Mononuclear cell (primary cell): ENCODE data around the gene MT1B. TPM values are rescaled to one million over a fixed set of nuclear protein-coding genes. Genes with fewer than 3 reads are reported as not detected.

Source experiments
- H3K27me3 ChIP-seq: 2 replicates; pipeline ENCODE4 v1.6.0; 2011; ENCODE audit warnings: low read length, control low read depth; ENCODE audit not compliant: insufficient read depth
- H3K4me1 ChIP-seq: 2 replicates; pipeline ENCODE4 v1.5.1; 2011; ENCODE audit warnings: mild to moderate bottlenecking, low read length, control low read depth; ENCODE audit not compliant: insufficient read depth
- H3K4me3 ChIP-seq: 2 replicates; pipeline ENCODE4 v1.5.1; 2011; ENCODE audit warnings: mild to moderate bottlenecking, low read length, moderate library complexity
- H3K9me3 ChIP-seq: 2 replicates; pipeline ENCODE4 v1.5.1; 2011; ENCODE audit warnings: low read depth, mild to moderate bottlenecking, control low read depth, low read length
- total RNA-seq: library from RNA; depleted of rRNA; stranded (reverse); fragments of >200 nt; gene quantifications from one replicate; pipeline ENCODE4 v1.2.3, GENCODE V29; 2012

MT1B gene
- total RNA-seq, 1 donor = not detected

- H3K9me3 ChIP-seq = no peaks in the 10 kb centered on the region
- H3K27me3 ChIP-seq = peaks cover 94% of the 10 kb centered on the region
- peaks cover 32% of the 10 kb centered on the region for H3K4me1 ChIP-seq
- no peak overlapping the region for H3K4me3 ChIP-seq
Measured at GRCh38 chr16:56640076-56640475, 11.6 kb upstream of the MT1B start.

DNA sequence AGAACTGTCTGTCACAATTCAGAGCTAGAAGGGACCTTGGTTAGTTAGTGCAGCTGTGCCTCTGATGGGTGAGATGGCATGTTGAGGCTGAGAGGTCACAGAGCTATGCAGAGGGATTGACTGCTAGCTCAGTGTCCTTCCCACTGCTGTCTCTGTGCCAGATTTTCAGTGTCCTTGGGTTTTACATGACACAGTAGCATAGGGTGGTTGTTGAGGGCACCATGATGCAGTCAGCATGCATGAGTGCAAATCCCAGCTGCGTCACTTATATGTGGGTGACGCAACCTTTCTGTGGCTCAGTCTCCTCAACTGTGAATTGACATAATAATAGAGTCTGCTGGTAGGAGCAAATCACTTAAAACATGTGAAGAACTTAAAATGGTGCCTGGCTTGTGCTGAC, 10.5 kb upstream of the MT1B start:
- H3K9me3 ChIP-seq = no peaks in the 10 kb centered on the region
- H3K27me3 ChIP-seq = peaks cover 93% of the 10 kb centered on the region
- no peak overlapping the region for H3K4me3 ChIP-seq
- H3K4me1 ChIP-seq = peaks cover 27% of the 10 kb centered on the region

DNA sequence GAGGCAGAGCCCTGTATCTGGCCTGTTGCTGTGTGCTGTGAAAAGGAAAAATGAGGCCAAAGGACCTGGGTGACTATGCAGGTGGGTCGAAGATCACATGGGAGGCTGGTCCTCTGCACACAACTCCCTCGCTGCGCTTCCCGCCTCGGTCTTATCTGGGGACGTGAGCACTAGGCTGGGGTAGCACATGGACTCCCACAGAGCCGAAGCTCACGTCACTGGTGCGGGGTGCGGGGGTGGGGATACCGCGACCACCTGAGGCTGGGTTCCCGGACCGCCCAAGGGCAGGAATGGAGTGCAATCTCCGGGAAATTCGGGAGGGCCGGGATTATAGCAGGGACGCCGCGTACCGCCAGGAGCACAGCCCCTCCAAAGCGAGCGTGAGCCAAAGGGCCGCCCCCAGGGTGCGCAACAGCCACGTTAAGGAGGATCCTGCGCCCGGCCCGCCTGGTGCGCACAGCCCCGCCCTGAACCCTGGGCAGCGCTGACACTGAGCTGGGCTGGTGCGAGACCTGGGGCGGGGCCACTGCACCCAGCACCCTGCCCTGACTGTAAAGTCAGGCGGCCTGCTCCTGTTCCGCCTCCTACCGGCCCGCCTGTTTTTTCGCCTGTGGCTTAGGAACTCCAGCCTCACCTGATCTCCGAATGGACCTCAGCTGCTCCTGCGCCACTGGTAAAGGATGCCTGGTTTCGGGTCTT, 8.5 kb upstream of the MT1B start:
- Histone ChIP-seq H3K4me1 (peaks cover 22% of the 10 kb centered on the region), H3K27me3 (peaks cover 87% of the 10 kb centered on the region), H3K4me3 (no peak overlapping the region), H3K9me3 (no peaks in the 10 kb centered on the region)

- Histone ChIP-seq H3K4me1 (peaks cover 17% of the 10 kb centered on the region), H3K4me3 (no peak overlapping the region), H3K27me3 (peaks cover 87% of the 10 kb centered on the region), H3K9me3 (no peaks in the 10 kb centered on the region)
Measured at GRCh38 chr16:56643833-56644232, 7.9 kb upstream of the MT1B start.

GRCh38 chr16:56645311-56645710, 6.4 kb upstream of the MT1B start:
- Histone ChIP-seq H3K27me3 (peaks cover 83% of the 10 kb centered on the region), H3K9me3 (no peaks in the 10 kb centered on the region), H3K4me1 (peaks cover 17% of the 10 kb centered on the region), H3K4me3 (no peak overlapping the region)

DNA sequence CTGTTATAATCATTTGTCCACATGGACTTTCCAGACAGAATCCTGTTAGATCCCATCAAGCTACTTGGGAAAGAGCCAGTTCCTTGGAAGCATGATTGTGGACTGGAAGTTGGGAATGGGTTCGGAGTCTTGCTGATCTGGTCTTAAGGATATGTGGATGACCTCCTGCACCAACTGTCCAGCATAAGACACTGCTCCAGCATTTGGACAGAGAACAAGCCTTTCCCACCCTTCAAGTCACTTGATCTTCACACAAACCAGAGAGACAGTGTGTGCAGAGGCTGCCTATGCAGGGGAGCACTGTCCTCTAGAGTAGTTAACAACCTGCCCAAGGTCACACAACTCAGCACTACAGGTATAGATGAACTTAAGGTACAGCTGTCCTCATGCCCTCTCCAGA, 5.8 kb upstream of the MT1B start:
- Histone ChIP-seq H3K9me3 (no peaks in the 10 kb centered on the region), H3K4me1 (peaks cover 17% of the 10 kb centered on the region), H3K27me3 (peaks cover 78% of the 10 kb centered on the region), H3K4me3 (no peak overlapping the region)

GRCh38 chr16:56647641-56648431, 3.9 kb upstream of the MT1B start:
- Histone ChIP-seq H3K4me1 (peaks cover 15% of the 10 kb centered on the region), H3K4me3 (no peak overlapping the region), H3K9me3 (no peaks in the 10 kb centered on the region), H3K27me3 (peaks cover 63% of the 10 kb centered on the region)

- Histone ChIP-seq H3K4me3 (no peak overlapping the region), H3K27me3 (peaks cover 50% of the 10 kb centered on the region), H3K4me1 (peaks cover under 1% of the 10 kb centered on the region), H3K9me3 (no peaks in the 10 kb centered on the region)
Measured at GRCh38 chr16:56649271-56649670, 2.4 kb upstream of the MT1B start.

GRCh38 chr16:56649820-56650219, 1.9 kb upstream of the MT1B start:
- Histone ChIP-seq H3K4me3 (no peak overlapping the region), H3K9me3 (no peaks in the 10 kb centered on the region), H3K27me3 (peaks cover 45% of the 10 kb centered on the region), H3K4me1 (no peaks in the 10 kb centered on the region)

DNA sequence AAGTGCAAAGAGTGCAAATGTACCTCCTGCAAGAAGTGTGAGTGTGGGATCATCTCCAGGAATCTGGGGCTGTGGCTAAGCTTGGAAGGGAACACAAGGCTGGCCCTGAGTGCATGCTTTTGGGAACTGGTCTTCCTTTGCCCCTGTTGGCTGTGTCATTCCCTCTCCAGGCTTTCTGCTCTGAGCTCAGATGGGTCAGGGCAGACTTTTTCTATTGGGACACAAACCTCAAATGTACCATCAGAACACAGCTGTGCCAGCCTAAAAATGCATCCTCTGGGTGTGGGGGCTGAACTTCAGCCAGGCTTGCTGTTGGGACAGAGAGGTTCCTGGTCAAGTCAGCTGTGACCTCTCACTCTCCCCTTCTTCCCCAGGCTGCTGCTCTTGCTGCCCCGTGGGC, 914 bp downstream of the MT1B start:
- no peak overlapping the region for H3K4me3 ChIP-seq
- no peaks in the 10 kb centered on the region for H3K9me3 ChIP-seq
- H3K27me3 ChIP-seq = peaks cover 24% of the 10 kb centered on the region
- peaks cover 4% of the 10 kb centered on the region for H3K4me1 ChIP-seq

DNA sequence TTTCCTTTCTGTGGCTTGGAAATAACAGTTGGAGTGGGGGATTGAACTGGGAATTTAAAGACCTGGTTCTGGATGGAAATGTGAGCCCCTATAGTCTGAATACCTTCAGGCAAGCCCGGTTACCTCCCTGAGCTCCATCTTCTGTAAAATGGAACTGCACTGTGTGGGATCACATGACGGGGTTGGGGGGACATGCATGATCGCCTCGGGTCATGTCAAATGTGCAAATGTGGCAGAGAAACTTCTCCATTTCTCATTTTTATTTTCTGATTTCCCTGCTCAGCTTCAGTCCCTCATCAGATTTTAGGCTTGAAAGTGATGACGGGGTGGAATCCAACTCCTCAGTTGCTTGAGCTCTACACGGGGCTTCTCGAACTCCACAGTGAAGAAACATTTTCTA, 1.5 kb downstream of the MT1B start:
- Histone ChIP-seq H3K9me3 (no peaks in the 10 kb centered on the region), H3K27me3 (peaks cover 18% of the 10 kb centered on the region), H3K4me1 (peaks cover 8% of the 10 kb centered on the region), H3K4me3 (no peak overlapping the region)

DNA sequence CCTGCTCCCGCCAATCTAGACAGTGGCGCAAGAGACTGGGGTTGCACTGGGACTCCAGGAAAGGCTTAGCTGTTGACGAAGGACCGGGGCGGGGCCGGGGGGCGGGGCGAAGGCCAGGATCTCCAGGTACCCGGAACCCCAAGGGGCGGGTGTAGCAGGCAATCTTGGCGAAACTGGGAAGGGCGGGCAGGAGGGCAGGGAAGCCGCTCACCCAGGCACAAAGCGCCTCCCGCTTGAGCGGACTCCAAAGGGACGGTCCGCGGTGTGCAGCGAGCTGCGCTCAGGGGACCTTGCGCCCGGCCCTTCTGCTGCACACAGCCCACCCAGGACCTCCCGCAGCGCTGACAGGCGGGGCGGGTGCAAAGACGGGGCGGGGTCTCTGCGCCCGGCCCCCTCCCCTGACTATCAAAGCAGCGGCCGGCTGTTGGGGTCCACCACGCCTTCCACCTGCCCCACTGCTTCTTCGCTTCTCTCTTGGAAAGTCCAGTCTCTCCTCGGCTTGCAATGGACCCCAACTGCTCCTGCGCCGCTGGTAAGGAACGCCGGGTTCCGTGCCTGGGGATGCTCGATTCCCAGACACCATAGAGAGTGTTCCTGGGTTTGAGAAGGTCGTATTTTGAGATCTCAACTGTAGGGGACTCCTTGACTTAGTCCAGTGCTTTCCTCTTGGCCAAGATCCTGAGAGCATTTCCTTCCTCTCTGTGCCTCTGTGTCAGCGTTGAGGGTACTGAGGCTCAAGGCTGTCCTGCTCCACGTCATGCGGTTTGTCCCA, 6.1 kb downstream of the MT1B start, which contains the start of gene MT1F:
MT1F (plus strand) TSS at position 405 of the 772 bp plus-strand sequence; CDS start at position 505, 100 bp downstream.
- Histone ChIP-seq H3K9me3 (no peaks in the 10 kb centered on the region), H3K4me1 (peaks cover 17% of the 10 kb centered on the region), H3K4me3 (peak within 1 kb of the TSS; percentile 56), H3K27me3 (peaks cover 8% of the 10 kb centered on the region)

DNA sequence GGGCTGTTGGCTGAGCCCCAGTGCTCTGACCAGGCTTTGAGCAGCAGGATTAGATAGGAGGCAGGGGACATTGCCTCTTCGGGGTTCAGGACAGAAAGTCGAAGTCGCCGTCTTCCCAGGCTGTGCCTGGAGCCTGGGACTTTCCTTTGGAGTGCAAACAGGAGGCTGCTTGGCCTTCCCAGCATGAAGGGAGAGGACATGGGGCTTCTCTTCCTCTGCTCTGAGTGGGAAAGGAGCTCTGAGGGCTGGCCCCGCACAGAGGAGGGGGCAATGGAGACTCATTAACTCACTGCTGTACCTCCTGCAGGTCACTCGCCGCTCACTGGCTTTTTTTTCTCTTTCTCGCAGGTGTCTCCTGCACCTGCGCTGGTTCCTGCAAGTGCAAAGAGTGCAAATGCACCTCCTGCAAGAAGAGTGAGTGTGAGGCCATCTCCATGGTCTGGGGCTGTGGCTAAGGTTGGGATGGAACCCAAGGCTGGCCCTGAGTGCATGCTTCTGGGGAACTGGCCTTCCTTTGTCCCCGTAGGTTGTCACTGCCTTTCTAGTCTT, 6.7 kb downstream of the MT1B start:
- H3K9me3 ChIP-seq = no peaks in the 10 kb centered on the region
- H3K27me3 ChIP-seq = peaks cover 13% of the 10 kb centered on the region
- peak overlapping the region; percentile 56 for H3K4me3 ChIP-seq
- peaks cover 17% of the 10 kb centered on the region for H3K4me1 ChIP-seq

- no peaks in the 10 kb centered on the region for H3K9me3 ChIP-seq
- H3K27me3 ChIP-seq = peaks cover 52% of the 10 kb centered on the region
- H3K4me3 ChIP-seq = peak overlapping the region; percentile 19
- H3K4me1 ChIP-seq = peaks cover 14% of the 10 kb centered on the region
Measured at GRCh38 chr16:56662357-56663354, 11.0 kb downstream of the MT1B start.
